Hepatocyte (in vitro differentiated cells): ENCODE results near the gene TEKT5. TPM values are rescaled to one million over a fixed set of nuclear protein-coding genes. Genes with fewer than 3 reads are reported as not detected.

Experiments used
- DNase-seq: peaks from one replicate; pipeline ENCODE4 v3.0.0-alpha.2; 2016; ENCODE audit warnings: low spot score
- H2AFZ ChIP-seq: fragments of 200-600 bp; sonication (generic); 2 replicates; pipeline ENCODE4 v1.6.0; 2016; ENCODE audit warnings: antibody characterized with exemption, mild to moderate bottlenecking
- H3K27ac ChIP-seq: fragments of 200-600 bp; sonication (generic); 2 replicates; pipeline ENCODE4 v1.5.1; 2016; ENCODE audit warnings: mild to moderate bottlenecking
- H3K27me3 ChIP-seq: fragments of 200-600 bp; sonication (generic); 2 replicates; pipeline ENCODE4 v1.6.1; 2016
- H3K36me3 ChIP-seq: fragments of 200-600 bp; sonication (generic); replicated peaks from 2 replicates; pipeline ENCODE4 v1.5.1; 2016; ENCODE audit warnings: low read depth; ENCODE audit not compliant: insufficient read depth
- H3K4me1 ChIP-seq: fragments of 200-600 bp; sonication (generic); 2 replicates; pipeline ENCODE4 v1.5.1; 2016; ENCODE audit warnings: mild to moderate bottlenecking, moderate library complexity; ENCODE audit not compliant: insufficient read depth
- H3K4me2 ChIP-seq: fragments of 200-600 bp; sonication (generic); 2 replicates; pipeline ENCODE4 v1.6.0; 2016
- H3K4me3 ChIP-seq: fragments of 200-600 bp; sonication (generic); 2 replicates; pipeline ENCODE4 v1.5.1; 2016; ENCODE audit warnings: mild to moderate bottlenecking
- H3K79me2 ChIP-seq: fragments of 200-600 bp; sonication (generic); 2 replicates; pipeline ENCODE4 v1.6.0; 2017; ENCODE audit warnings: mild to moderate bottlenecking
- H3K9me2 ChIP-seq: fragments of 200-600 bp; sonication (generic); replicated peaks from 2 replicates; pipeline ENCODE4 v1.6.0; 2017; ENCODE audit warnings: mild to moderate bottlenecking; ENCODE audit not compliant: insufficient read depth
- H3K9me3 ChIP-seq: fragments of 200-600 bp; sonication (generic); 2 replicates; pipeline ENCODE4 v1.5.1; 2016; ENCODE audit warnings: low read depth, mild to moderate bottlenecking
- H4K20me1 ChIP-seq: fragments of 200-600 bp; sonication (generic); 2 replicates; pipeline ENCODE4 v1.6.0; 2016; ENCODE audit warnings: mild to moderate bottlenecking; ENCODE audit not compliant: insufficient read depth, poor library complexity, severe bottlenecking
- CTCF ChIP-seq: fragments of 200-600 bp; sonication (generic); IDR thresholded peaks from 2 replicates; pipeline ENCODE4 v1.5.1; 2016; ENCODE audit warnings: antibody characterized with exemption, mild to moderate bottlenecking; ENCODE audit not compliant: poor library complexity
- EZH2 ChIP-seq: fragments of 200-600 bp; sonication (generic); IDR thresholded peaks from 2 replicates; pipeline ENCODE4 v1.6.1; 2016; ENCODE audit warnings: antibody characterized with exemption, mild to moderate bottlenecking, borderline replicate concordance
- EZH2phosphoT487 ChIP-seq: fragments of 200-600 bp; sonication (generic); IDR thresholded peaks from one replicate; pipeline ENCODE4 v1.6.1; 2018; ENCODE audit warnings: antibody characterized with exemption, mild to moderate bottlenecking, low read depth, moderate library complexity; ENCODE audit not compliant: unreplicated experiment, severe bottlenecking
- WGBS: methylation state at CpG from one replicate; pipeline ENCODE4 v1.1.6; 2016; ENCODE audit warnings: low lambda C conversion rate; ENCODE audit errors: missing lambda C conversion rate; 5-methylcytosine and 5-hydroxymethylcytosine counted together
- polyA plus RNA-seq: library from polyadenylated mRNA; unstranded; fragments of >200 nt; fragmentation: Nextera tagmentation; extraction: Ambion mirVana; gene quantifications from 2 replicates; pipeline ENCODE4 v1.2.1, GENCODE V29; 2016
- total RNA-seq: library from RNA; depleted of rRNA; stranded (reverse); fragments of >200 nt; gene quantifications from 2 replicates; pipeline ENCODE4 v1.2.3, GENCODE V29; 2014

TEKT5 gene
- total and polyA plus RNA-seq, 2 experiments from 2014 or later, result not detected

- no peaks in the 10 kb centered on the region for H3K36me3 ChIP-seq
- H2AFZ ChIP-seq, result no peak overlapping the region
- no peaks in the 10 kb centered on the region for H3K9me2 ChIP-seq
- no peaks in the 10 kb centered on the region for H4K20me1 ChIP-seq
- no peak for DNase-seq
- TF ChIP-seq EZH2, result no peak
- no peak for TF ChIP-seq EZH2phosphoT487
- no peak for TF ChIP-seq CTCF
- H3K4me2 ChIP-seq, result no peak overlapping the region
- no peak overlapping the region for H3K4me3 ChIP-seq
- no peaks in the 10 kb centered on the region for H3K4me1 ChIP-seq
- H3K27ac ChIP-seq, result no peak overlapping the region
- no peaks in the 10 kb centered on the region for H3K9me3 ChIP-seq
- no peaks in the 10 kb centered on the region for H3K79me2 ChIP-seq
- no peaks in the 10 kb centered on the region for H3K27me3 ChIP-seq
- 88% methylated on average over 5 of the region's 5 CpGs for WGBS
These were observed 32.5 kb downstream of the TEKT5 start for GRCh38 chr16:10662212-10662611.

DNA sequence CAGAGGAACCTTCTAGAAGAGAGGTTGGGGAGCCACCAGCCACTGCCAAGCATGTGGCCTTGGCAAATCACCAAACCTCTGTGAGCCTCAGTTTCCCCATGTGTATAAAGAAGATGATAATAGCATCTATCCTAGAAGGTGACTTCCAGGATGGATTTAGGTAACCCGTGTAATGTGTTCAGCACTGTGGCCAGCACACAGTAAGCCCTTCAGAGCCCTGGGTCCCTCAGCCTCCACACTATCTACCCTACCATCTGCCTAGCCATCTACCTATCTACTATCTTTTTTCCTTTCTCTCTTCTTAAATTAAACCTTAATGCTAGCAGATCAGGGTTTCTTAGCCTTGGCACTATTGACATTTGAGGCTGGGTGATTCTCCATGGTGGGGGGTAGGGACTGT, 33.0 kb downstream of the TEKT5 start:
- Histone ChIP-seq H4K20me1 (no peaks in the 10 kb centered on the region), H3K27me3 (no peaks in the 10 kb centered on the region), H3K4me1 (no peaks in the 10 kb centered on the region), H3K36me3 (no peaks in the 10 kb centered on the region), H3K4me3 (no peak overlapping the region), H3K4me2 (no peak overlapping the region), H3K27ac (no peak overlapping the region), H2AFZ (no peak overlapping the region), H3K9me2 (no peaks in the 10 kb centered on the region), H3K79me2 (no peaks in the 10 kb centered on the region), H3K9me3 (no peaks in the 10 kb centered on the region)
- no peak for DNase-seq
- 50% methylated on average over 1 of the region's 1 CpG for WGBS
- no peak for TF ChIP-seq EZH2
- no peak for TF ChIP-seq CTCF
- TF ChIP-seq EZH2phosphoT487, result no peak

GRCh38 chr16:10660950-10661635, 33.6 kb downstream of the TEKT5 start:
- Histone ChIP-seq H3K9me2 (no peaks in the 10 kb centered on the region), H3K9me3 (no peaks in the 10 kb centered on the region), H3K79me2 (no peaks in the 10 kb centered on the region), H3K4me3 (no peak overlapping the region), H2AFZ (no peak overlapping the region), H3K4me2 (no peak overlapping the region), H4K20me1 (no peaks in the 10 kb centered on the region), H3K27me3 (no peaks in the 10 kb centered on the region), H3K36me3 (no peaks in the 10 kb centered on the region), H3K27ac (no peak overlapping the region), H3K4me1 (no peaks in the 10 kb centered on the region)
- no peak for DNase-seq
- TF ChIP-seq CTCF (no peak), EZH2phosphoT487 (no peak), EZH2 (no peak)
- WGBS, result 80% methylated on average over 8 of the region's 8 CpGs

GRCh38 chr16:10658943-10659342, 35.8 kb downstream of the TEKT5 start:
- no peaks in the 10 kb centered on the region for H3K79me2 ChIP-seq
- H3K36me3 ChIP-seq, result no peaks in the 10 kb centered on the region
- no peaks in the 10 kb centered on the region for H3K9me2 ChIP-seq
- H3K4me3 ChIP-seq, result no peak overlapping the region
- no peak for DNase-seq
- H3K9me3 ChIP-seq, result no peaks in the 10 kb centered on the region
- no peaks in the 10 kb centered on the region for H3K4me1 ChIP-seq
- H3K27me3 ChIP-seq, result no peaks in the 10 kb centered on the region
- no peaks in the 10 kb centered on the region for H4K20me1 ChIP-seq
- WGBS, result 95% methylated on average over 6 of the region's 6 CpGs
- no peak overlapping the region for H3K4me2 ChIP-seq
- no peak overlapping the region for H3K27ac ChIP-seq
- H2AFZ ChIP-seq, result no peak overlapping the region
- TF ChIP-seq CTCF, result no peak
- no peak for TF ChIP-seq EZH2
- TF ChIP-seq EZH2phosphoT487, result no peak
